Iris pigment epithelial cell (primary cell): Measurements from ENCODE around the gene IGFBP7.
"Not testable (repeated sequence)": the region's sequence is repeated elsewhere in the genome, so short reads cannot be mapped to it uniquely, and the experiment has no call there.

Source experiments
- DNase-seq: peaks from one replicate; pipeline ENCODE4 v3.0.0-alpha.2; 2011; ENCODE audit warnings: low read depth

The IGFBP7 gene

DNA sequence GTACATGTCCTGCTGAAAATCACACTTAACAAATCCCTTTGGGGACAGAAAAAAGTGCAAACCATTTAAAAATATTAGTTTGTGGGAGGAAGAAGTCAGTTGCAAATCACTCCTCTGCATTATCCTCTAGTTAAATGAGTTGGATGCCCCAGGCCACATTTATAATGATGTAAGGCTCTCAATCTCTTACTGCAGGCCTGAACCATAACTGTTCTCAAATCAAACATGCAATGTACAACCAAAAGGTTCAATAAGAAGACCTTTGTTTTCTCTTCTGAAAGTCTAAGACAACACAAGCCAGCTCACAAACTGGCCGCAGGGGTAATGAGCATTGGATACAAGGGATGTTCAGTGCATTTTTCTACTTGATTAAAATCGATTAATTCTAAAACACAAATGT lies 39.7 kb downstream of the IGFBP7 start:
- DNase-seq = no peak

DNA sequence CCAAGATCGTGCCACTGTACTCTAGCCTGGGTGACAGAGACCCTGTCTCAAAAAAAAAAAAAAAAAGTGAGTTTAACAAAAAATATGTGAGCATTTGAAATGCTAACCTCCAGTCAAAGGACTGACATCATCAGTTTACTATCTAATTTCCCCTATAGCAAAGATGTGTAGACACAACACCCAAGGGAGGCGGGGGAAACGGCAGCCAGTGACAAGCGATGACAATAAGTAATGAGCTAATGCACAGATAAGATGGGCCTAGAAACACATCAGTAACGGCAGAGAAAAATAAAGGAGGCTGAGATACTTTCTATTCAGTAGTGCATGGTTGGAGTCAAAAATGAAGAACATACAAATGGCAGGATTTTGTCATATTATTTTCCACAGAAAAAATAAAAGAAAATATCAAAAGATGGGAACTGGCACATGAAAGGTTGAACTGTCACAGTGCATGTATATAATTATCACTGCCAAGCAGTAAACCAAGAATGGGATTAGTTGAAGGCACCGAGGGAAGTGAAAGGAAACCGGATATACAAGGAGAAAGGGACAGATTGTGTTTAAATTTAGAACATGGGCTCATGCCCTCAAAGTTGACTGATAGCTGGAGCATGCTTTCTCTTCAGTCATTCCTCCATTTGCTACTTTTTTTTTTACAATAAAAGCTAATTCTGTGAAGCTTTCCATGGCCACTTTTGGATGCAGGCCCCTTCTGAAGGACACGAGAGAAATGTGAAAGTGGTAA lies 41.8 kb downstream of the IGFBP7 start:
- DNase-seq = no peak

DNA sequence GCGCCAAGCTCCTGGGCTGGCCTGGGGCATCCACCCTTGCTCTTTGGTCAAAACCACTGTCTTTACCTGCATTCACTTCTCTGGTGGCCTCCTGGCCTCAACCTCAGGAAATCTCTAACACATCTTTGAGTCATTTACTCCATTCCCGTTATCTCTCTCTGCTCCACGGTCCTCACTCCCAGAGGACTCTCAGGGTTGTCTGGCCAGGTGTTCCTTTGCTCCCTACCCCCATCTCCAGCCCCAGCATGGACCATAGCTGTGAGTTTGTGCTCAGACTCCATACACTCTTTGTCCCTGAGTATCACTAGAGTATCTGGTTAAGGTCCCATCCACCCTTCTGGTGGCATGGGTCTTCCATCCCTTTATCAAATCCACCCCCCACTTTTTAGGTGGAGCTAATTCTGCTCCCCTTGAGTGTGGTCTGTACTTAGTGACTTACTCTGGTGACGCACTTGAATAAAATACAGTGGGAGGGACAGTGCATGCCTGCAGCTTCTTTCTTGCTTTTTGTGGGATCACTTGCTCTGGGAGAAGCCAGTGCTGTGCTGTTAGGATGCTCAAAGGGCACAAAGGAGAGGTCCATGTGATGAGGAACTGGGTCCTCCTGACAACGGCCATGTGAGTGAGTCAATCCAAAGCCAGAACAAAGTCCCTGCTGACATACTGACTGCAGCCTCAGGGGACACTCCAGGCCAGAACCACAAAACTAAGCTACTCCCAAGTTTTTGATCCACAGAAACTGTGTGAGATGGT lies 44.3 kb downstream of the IGFBP7 start:
- no peak for DNase-seq

DNA sequence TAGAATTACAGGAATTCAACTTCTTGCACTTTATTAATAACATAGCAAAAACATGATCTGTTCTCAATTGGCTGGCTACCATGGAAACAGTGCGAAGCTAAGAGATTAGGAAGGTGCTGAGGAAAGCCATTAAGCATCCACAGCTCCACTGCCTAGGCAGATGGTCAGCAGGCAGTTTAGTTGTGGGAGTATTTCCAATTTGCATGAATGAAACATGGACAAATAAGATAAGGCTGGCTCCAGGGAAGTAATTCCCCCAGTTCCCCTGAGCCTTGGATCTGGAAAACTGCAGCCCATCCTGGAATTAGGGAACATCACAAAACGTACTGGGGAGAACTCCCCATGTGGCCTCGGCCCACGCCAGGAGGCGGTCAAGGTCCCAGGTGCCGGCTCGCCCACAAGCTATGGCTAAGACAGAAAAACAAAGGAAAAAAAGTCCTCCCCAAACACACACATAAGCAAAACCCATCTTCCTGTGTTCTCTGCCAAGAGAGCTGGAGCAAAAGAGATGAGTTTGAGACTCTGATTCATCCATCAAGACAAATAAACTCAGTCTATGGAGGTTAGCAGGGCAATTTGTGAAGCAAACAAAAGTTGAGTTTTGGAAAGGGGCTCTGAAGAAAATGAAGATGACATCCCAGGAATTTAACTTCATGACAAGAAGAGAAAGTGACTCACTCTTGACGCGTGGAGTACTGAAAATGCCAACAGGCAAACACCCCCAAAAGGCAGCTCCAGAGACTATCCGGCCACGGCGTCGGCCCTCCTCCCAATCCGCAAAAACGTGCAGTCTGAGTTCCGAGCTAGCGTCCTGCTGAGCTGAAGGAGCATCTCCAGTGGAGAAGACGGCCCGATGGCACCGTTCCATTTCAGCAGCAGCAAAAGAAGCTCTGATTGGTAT lies 45.1 kb downstream of the IGFBP7 start:
- DNase-seq = peak; percentile 96

DNA sequence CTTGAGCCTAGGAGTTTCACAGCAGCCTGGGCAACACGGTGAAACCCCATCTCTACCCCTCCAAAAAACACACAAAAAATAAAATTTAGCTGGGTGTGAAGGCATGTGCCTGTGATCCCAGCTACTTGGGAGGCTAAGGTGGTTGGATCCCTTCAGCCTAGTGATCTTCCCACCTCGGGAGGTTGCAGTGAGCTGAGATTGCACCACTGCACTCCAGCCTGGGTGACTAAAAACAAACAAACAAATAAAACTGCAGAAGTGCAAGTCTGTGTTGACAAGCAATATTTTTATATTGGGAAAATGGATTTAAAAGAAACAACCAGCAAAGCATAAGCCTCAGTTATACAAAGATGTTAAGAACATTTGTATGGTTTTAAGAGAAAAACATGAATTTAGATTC lies 46.1 kb downstream of the IGFBP7 start:
- DNase-seq = no peak

DNA sequence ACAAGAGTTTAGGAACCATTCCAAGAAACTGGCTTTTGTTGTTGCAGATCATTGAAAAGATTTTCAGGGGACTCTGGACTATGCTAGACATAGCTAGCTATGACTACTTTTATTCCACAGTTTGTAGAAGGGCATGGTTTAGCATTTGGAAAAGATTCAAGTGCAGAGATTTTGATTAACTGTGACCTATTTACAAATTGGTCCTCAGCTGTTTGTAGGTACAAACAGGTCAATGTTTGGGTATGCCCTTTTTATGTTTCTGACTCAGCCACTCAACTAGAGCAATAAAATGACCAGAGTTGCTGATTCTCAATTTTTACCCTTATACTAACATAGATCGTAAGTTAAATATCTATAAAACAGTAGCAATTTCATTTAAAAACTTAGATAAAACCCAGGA lies 46.7 kb downstream of the IGFBP7 start:
- DNase-seq = no peak

DNA sequence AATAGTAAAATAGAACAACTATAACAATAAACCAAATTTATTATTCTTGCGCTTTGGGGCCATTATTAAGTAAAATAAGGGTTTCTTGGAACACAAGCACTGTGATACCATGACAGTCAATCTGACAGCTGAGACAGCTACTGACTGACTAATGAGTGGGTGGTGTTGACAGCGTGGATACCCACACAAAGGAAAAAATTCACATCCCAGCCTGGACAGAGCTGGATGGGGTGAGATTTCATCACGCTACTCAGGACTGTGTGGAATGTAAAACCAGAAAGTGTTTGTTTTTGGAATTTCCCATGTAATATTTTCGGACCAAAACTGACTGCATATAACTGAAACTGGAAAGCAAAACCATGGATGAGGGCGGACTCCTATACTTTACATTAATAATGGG lies 48.8 kb downstream of the IGFBP7 start:
- DNase-seq = peak; percentile 81

DNA sequence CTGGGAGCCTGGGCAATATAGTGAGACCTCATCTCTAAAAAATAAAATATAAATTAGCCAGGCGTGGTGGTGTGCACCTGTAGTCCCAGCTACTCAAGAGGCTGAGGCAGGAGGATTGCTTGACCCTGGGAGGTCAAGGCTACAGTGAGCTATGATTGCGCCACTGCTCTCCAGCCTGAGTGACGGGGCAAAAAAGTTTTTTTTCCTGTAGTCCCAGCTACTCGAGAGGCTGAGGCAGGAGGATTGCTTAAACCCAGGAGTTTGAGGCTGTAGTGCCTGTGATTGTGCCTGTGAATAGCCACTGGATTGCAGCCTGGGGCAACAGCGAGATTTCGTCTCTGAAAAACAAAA lies 49.5 kb downstream of the IGFBP7 start:
- not testable (repeated sequence) for DNase-seq

DNA sequence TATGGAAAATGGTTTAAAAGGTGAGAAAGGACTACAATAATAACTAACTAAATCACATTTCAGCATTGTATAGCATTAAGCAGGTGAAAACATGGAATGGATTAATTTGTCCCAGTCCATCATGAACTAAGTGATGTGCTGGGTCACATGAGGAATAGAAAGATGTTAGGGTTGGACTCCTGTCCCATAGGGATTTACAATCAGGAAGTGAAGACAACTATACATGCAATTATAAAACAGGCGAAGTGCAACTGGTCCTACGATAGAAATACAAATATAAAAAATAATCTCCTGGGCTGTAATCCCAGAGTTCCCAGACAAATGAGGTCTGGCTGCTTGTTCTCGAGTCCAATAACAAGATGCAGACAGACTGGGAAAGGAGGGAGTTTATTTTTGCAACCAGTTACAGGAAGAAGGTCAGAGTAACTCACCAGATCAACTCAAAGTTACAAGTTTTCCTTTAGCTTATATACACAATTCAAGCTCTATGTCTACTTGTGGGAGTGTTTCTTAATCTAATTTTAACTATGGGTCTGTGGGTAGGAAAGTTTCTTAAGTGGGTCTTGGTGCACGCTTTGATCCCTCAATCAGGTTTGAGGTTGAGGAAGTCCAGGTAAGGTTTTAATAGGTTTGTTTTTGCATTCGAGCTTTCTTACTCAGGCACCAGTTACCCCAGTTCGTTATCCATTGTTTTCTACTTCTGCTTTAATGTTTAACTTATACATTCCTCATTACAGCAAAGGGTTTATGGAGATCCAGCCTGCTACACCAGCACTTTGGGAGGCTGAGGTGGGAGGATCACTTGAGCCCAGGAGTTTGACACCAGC lies 50.1 kb downstream of the IGFBP7 start:
- no peak for DNase-seq

DNA sequence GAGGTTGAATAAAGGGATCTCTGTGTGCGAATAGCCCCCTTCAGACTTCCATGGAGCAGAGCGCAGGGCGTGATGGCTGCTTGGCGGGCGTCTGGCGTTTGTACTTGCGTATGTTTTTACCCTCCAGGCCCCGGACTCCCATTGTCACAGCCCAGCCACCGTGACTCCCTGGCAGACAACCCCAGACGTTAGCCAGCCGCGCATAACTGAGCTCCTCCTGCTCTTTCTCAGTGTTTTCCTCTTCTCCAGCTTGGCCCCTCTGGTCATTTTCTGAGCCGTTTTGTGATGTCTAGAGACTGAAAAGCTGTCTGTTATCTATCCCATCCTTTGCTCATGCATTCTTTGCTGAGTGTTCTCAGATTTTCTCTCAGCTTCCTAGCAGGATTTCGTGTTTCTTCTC lies 54.3 kb downstream of the IGFBP7 start:
- no peak for DNase-seq

DNA sequence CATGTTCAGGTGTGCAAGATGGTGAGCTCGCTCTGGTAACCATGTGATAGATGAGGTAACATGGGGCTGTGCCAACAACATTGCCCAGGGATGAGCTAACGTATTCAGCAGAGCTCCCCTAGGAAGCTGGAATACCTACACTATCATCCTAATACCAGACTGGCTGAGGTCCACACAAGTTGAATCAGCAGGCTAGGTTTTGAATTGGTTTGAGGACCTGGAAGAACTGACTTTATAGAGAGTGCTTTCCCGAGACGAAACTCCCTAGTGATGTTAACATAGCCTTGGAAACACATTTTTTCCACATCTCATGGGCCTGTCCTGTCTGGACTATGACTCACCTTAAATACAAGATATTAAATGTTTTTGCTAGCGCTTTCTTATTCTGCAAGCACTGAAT lies 56.7 kb downstream of the IGFBP7 start:
- DNase-seq = peak; percentile 88

DNA sequence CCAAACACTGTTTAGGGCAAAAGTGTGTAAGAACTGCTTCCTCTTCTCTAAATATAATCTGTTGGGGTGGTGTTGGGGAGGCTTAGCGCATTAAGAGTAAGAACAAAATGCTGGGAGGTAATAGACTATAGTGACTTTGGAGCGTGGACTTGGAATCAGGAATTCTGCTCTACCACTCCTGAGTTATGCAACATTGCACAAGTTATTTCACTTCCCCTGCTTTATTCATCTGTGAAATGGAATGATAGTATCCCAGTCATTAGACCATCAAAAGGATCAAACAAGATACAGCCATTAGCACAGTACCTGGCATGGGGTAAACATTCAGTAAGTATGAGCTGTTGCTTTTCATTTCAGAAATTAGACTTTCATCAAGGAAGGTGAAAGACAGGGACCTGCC lies 58.7 kb downstream of the IGFBP7 start:
- DNase-seq = no peak

DNA sequence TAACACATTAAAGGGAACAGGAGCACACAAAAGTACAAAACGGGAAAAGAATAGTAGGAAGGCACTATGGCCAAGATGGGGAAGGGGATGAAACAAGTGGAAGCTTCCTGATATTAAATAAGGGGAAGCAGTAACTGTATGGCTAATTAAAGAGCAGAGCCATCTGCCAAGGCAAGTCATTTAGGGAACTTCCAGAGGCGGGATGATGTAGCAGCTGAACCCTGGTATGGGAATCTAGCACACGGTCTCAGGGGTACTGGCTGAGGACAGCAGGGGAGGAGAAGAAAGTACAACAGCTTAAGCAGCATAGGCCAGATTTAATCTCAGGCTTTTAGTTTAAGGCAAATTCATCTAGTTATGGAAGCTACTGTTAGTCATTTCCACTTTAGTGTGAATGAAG lies 59.1 kb downstream of the IGFBP7 start:
- peak; percentile 60 for DNase-seq

DNA sequence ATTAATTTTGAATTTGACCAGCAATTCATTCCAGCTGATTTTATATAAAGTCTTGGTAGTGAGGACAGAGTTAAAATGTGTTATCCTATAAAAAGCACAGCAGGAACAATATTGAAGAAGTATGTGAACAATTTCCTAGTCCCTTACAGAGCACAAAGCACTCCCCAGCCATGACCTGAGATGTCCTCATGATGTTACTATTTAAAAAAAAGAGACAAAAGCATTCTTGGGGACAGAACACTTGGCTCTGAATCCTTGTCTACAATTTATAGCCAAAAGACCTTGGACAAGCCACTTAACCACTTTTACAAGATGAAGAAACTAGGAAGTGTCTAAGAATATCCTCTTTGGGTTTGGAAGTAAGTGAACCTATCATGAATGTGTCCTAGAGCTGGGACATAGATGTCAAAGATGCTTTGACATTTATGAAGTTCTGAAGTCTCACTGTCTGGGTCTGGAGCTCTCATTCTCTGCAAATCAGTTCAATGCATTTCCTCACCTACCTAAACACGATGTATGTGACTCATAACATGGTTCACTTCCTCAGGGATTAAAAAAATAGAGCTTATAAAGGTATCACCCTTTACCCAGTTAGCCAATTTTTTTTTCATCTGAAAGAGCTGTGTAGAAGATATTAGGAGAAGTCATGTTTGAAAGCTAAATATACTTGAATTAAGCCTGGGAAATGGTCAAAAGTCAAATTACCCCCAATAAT lies 61.4 kb downstream of the IGFBP7 start:
- DNase-seq = peak; percentile 54

DNA sequence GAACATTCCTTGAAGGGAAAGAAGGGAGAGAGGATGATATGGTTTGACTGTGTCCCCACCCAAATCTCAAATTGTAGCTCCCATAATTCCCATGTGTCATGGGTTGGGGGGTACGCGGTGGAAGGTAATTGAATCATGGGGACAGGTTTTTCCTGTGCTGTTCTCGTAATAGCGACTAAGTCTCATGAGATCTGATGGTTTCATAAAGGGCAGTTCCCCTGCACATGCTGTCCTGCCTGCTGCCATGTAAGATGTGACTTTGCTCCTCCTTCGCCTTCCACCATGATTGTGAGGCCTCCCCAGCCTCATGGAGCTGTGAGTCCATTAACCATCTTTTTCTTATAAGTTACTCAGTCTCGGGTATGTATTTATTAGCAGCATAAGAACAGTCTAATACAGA lies 63.1 kb downstream of the IGFBP7 start:
- not testable (repeated sequence) for DNase-seq

DNA sequence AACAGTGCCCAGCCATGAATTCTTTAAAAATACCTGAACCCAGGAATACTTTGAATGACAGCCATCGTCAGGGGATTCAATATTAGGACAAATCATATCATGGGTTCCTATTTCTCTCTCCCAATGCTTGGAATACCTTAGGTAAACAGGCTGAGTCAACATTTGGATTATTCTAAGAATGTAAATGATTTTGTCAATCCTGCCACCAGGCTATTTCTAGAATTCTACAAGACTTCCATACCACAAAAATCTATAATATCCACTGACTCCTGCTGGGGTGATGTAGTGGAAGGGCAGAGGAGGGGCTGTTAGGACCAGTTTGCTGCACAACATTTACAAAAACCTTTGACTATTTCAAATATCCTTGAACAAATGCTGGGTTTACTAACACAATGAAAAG lies 65.2 kb downstream of the IGFBP7 start:
- peak; percentile 74 for DNase-seq

DNA sequence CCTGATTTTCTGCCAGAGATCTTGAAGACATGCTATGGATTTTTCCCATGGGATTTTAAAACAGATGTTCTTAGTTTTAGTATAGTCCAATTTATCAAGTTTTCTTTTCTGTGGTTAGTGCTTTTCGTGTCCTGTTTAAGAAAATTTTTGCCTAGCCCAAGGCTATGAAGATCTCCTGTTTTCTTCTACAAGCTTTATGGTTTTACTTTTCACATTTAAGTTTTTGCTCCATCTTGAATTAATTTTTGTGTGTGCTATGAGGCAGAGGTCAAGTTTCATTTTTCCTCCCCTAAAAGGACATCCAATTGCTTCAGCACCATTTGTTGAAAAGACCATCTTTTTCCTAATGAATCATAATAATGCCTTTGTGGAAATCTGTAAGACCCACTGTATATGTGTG lies 65.9 kb downstream of the IGFBP7 start:
- DNase-seq = no peak

DNA sequence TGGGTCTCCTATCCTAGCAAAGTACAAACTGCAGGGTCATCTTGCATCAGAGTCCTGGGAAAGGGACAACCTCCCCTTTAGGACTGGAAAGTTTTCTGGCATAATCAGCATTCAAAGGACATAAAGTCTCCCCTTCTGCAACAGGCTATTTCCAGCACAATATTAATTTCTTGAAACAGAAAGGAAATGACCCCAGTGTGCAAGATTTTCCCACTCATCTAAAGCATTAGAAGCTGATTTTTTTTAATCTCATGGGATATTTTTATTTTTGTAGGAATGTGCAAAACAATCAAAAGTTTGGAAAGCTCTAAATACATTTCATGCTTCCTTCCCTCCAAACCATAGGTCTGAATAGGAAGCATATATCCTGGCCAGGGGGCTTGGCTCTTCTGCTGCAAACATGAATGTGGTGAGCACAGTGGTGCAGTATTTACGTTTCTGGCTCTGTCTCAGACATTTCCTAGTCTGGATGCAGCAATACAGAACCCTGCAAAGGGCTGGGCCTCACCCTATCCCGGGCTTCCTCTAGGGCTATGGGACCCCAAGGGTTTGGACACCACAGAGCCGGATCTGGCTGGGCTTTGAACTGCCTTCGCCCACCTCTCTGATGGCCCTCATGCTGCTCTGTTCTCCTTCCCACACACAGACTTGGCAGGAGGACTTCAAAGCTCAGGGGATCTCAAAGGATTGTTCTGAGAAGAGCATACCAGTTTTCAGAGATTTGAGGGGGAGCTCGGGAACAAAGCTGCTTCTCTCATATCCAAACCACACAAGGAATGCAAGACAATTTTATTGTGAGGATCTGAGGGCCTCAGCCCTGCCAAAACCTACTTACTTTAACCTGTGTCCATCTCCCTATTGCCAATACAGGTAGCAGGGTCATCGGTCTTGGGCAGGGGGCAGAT lies 66.6 kb downstream of the IGFBP7 start:
- DNase-seq = peak; percentile 74

DNA sequence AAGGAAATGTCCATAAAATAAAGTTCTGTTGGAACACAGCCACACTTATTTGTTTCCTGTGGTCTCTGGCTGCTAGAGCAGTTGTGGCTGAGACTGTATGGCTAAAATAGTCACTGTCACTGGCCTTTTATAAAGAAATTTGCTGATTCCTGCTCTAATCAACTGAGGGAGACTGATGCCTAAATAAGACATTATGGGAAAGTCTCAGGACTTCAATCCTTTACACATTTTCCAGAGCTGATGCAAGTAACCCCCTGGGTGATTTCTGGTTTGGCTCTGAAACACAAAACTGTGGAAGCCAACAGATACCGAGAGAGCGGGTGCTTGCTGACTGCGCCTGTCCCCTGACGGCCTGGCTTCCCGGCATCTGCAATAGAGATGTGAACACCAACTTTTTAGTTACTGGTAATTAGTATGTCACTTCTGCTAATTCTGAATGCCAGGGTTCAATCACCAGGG lies 67.4 kb downstream of the IGFBP7 start:
- DNase-seq = peak; percentile 56

DNA sequence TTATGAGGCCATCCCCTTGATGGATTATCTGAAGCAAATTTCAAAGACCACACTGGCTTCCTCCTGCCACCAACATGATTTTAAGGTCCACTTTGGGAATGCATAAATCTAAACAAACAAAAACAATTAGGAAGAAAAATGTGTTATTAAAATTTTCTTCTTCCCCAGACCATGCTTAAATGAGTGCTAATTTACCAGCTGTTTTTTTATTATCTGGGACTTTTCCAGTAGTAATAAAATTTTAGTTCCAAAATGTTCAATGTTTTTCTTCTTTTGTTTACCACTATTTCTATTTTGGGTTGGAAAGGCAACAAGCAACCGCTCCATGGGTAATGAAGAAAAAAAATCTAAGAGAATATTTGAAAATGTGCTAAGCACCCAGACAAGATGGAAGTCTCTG lies 69.2 kb downstream of the IGFBP7 start:
- DNase-seq = no peak
